ACC112 (cell line): ENCODE results near the gene LRP1B.

Experiments used
- H2AFZ ChIP-seq: fragments of 200-600 bp; sonication (generic); one replicate; pipeline ENCODE4 v1.6.0; 2017; ENCODE audit warnings: antibody characterized with exemption, low read length; ENCODE audit not compliant: unreplicated experiment
- H3K27ac ChIP-seq: fragments of 200-600 bp; sonication (generic); 2 replicates; pipeline ENCODE4 v1.5.1; 2014; ENCODE audit warnings: low read depth, mild to moderate bottlenecking, antibody characterized with exemption, low read length, moderate library complexity
- H3K27me3 ChIP-seq: fragments of 200-600 bp; sonication (generic); 2 replicates; pipeline ENCODE4 v1.6.1; 2014; ENCODE audit warnings: mild to moderate bottlenecking, antibody characterized with exemption, low read length, moderate library complexity, mixed read lengths; ENCODE audit not compliant: insufficient read depth
- H3K36me3 ChIP-seq: fragments of 200-600 bp; sonication (generic); 2 replicates; pipeline ENCODE4 v1.6.1; 2016; ENCODE audit warnings: mild to moderate bottlenecking, antibody characterized with exemption, low read length, moderate library complexity, mixed read lengths; ENCODE audit not compliant: insufficient read depth
- H3K4me1 ChIP-seq: fragments of 200-600 bp; sonication (generic); one replicate; pipeline ENCODE4 v1.6.1; 2016; ENCODE audit warnings: low read length, mixed read lengths; ENCODE audit not compliant: insufficient read depth, unreplicated experiment, control insufficient read depth
- H3K4me3 ChIP-seq: fragments of 200-600 bp; sonication (generic); 2 replicates; pipeline ENCODE4 v1.5.1; 2014; ENCODE audit warnings: mild to moderate bottlenecking, low read depth, low read length
- H3K79me2 ChIP-seq: fragments of 200-600 bp; sonication (generic); one replicate; pipeline ENCODE4 v1.6.0; 2016; ENCODE audit warnings: low read length; ENCODE audit not compliant: control insufficient read depth, unreplicated experiment, insufficient read depth

The LRP1B gene

GRCh38 chr2:140384946-140385345 is 1745.9 kb downstream of the LRP1B start:
- no peaks in the 10 kb centered on the region for H3K4me1 ChIP-seq
- H3K27ac ChIP-seq = no peak overlapping the region
- H3K79me2 ChIP-seq = no peaks in the 10 kb centered on the region
- no peaks in the 10 kb centered on the region for H3K36me3 ChIP-seq
- H2AFZ ChIP-seq = no peak overlapping the region
- H3K4me3 ChIP-seq = no peak overlapping the region
- H3K27me3 ChIP-seq = no peaks in the 10 kb centered on the region

DNA sequence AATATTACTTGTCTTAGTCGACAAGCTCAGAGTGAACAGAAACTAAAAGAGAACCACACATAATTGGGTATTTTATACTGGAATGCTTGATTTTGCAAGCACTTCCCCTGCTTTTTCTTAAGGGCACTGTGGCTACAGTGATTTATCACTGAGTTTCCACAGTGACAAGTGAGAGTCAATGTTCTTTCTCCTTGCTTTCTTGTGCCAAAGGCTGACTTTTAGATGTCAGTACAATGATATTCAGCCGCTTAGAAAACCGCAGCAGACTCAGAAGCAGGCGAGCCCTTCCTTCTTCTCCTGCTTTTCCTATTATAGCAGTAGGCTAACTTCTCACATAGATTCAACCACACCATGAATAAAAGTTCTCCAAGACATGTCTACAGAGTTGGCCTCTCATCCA is 1747.0 kb downstream of the LRP1B start:
- Histone ChIP-seq H3K4me1 (no peaks in the 10 kb centered on the region), H3K27ac (no peak overlapping the region), H2AFZ (no peak overlapping the region), H3K4me3 (no peak overlapping the region), H3K79me2 (no peaks in the 10 kb centered on the region), H3K36me3 (no peaks in the 10 kb centered on the region), H3K27me3 (no peaks in the 10 kb centered on the region)

DNA sequence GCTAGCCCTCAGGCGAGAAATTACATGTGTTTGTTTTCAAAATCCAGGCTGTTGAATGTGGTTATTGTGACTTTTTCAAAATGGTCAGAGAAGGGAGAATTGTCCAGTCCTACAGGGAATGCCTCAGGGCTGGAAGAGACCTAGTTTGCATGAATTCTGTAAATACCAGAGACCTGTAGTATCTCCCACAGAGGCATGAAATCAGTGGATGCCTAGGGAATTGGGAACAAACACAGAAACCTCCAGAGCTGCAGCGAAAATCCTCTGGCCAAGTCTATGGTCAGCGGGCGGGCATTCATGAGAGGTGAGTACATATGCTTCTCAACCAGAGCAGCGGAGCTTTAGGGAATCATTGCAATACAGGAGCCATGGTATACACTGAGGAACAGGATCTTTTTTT is 1754.1 kb downstream of the LRP1B start:
- Histone ChIP-seq H3K27me3 (no peaks in the 10 kb centered on the region), H3K4me1 (no peaks in the 10 kb centered on the region), H3K27ac (no peak overlapping the region), H3K36me3 (no peaks in the 10 kb centered on the region), H3K4me3 (no peak overlapping the region), H2AFZ (no peak overlapping the region), H3K79me2 (no peaks in the 10 kb centered on the region)

- Histone ChIP-seq H3K79me2 (no peaks in the 10 kb centered on the region), H3K4me1 (no peaks in the 10 kb centered on the region), H3K36me3 (no peaks in the 10 kb centered on the region), H3K4me3 (no peak overlapping the region), H3K27me3 (no peaks in the 10 kb centered on the region), H3K27ac (no peak overlapping the region), H2AFZ (no peak overlapping the region)
These were observed 1767.7 kb downstream of the LRP1B start for GRCh38 chr2:140363131-140363530.

GRCh38 chr2:140362361-140362760 is 1768.5 kb downstream of the LRP1B start:
- no peak overlapping the region for H3K27ac ChIP-seq
- H3K36me3 ChIP-seq = no peaks in the 10 kb centered on the region
- H2AFZ ChIP-seq = no peak overlapping the region
- H3K4me3 ChIP-seq = no peak overlapping the region
- H3K79me2 ChIP-seq = no peaks in the 10 kb centered on the region
- H3K27me3 ChIP-seq = no peaks in the 10 kb centered on the region
- H3K4me1 ChIP-seq = no peaks in the 10 kb centered on the region

DNA sequence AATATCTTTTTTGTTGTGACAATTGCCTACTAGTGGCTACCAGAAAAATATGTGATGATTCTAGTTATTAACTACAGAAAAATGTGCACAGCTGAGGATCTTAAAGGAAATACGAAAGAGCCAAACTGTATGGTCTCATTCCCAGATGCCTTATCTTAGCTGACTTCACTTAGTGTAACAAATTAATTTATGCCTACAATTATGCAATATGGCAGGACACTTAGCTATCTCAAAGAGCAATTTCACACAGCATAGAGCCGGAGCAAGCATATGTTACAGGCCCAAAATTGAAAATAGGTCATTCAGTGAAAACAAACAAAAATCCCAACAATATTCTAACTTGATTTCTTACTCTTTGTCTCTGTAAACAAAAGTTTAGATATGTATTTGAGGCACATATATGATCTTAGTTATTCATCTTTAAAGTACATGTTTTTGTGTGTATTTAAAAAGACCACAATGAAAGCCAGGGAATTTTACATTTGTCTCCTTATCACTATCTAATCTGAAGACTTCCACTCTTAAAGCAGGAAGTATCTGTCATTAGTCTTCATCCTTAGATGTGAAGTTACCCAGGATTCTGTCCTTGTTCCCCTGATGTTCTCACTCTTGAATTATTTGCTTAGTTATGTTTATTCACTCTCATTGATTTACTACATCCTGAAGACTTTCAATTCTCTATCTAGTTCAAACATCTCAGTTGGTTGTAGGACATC is 1771.6 kb downstream of the LRP1B start:
- Histone ChIP-seq H3K4me3 (no peak overlapping the region), H3K27me3 (no peaks in the 10 kb centered on the region), H3K79me2 (no peaks in the 10 kb centered on the region), H3K27ac (no peak overlapping the region), H3K36me3 (no peaks in the 10 kb centered on the region), H2AFZ (no peak overlapping the region), H3K4me1 (peaks cover 1% of the 10 kb centered on the region)

GRCh38 chr2:140356697-140357096 is 1774.1 kb downstream of the LRP1B start:
- Histone ChIP-seq H3K36me3 (no peaks in the 10 kb centered on the region), H3K4me3 (no peak overlapping the region), H3K79me2 (no peaks in the 10 kb centered on the region), H3K27me3 (no peaks in the 10 kb centered on the region), H3K4me1 (peaks cover 11% of the 10 kb centered on the region), H3K27ac (no peak overlapping the region), H2AFZ (no peak overlapping the region)

- no peaks in the 10 kb centered on the region for H3K36me3 ChIP-seq
- H3K4me1 ChIP-seq = peaks cover 11% of the 10 kb centered on the region
- H3K27me3 ChIP-seq = no peaks in the 10 kb centered on the region
- no peaks in the 10 kb centered on the region for H3K79me2 ChIP-seq
- H2AFZ ChIP-seq = no peak overlapping the region
- H3K4me3 ChIP-seq = no peak overlapping the region
- H3K27ac ChIP-seq = no peak overlapping the region
These were observed 1775.2 kb downstream of the LRP1B start for GRCh38 chr2:140355511-140356090.

- no peaks in the 10 kb centered on the region for H3K36me3 ChIP-seq
- H3K27ac ChIP-seq = no peak overlapping the region
- H3K27me3 ChIP-seq = no peaks in the 10 kb centered on the region
- peaks cover 11% of the 10 kb centered on the region for H3K4me1 ChIP-seq
- H2AFZ ChIP-seq = no peak overlapping the region
- no peaks in the 10 kb centered on the region for H3K79me2 ChIP-seq
- H3K4me3 ChIP-seq = no peak overlapping the region
These were observed 1776.3 kb downstream of the LRP1B start for GRCh38 chr2:140354544-140354943.

- no peak overlapping the region for H3K4me3 ChIP-seq
- no peaks in the 10 kb centered on the region for H3K27me3 ChIP-seq
- no peaks in the 10 kb centered on the region for H3K79me2 ChIP-seq
- H3K4me1 ChIP-seq = peaks cover 11% of the 10 kb centered on the region
- no peak overlapping the region for H3K27ac ChIP-seq
- no peak overlapping the region for H2AFZ ChIP-seq
- H3K36me3 ChIP-seq = no peaks in the 10 kb centered on the region
These were observed 1777.3 kb downstream of the LRP1B start for GRCh38 chr2:140353541-140353940.

GRCh38 chr2:140351692-140352091 is 1779.1 kb downstream of the LRP1B start:
- peaks cover 11% of the 10 kb centered on the region for H3K4me1 ChIP-seq
- H3K79me2 ChIP-seq = no peaks in the 10 kb centered on the region
- no peaks in the 10 kb centered on the region for H3K27me3 ChIP-seq
- H3K27ac ChIP-seq = no peak overlapping the region
- no peak overlapping the region for H3K4me3 ChIP-seq
- no peak overlapping the region for H2AFZ ChIP-seq
- H3K36me3 ChIP-seq = no peaks in the 10 kb centered on the region
